Fibroblast of skin of left biceps (primary cell): ENCODE measurements around the gene FUT2.
A peak's percentile ranks its signal among the peaks of the same experiment; 100 is the strongest.
"Not testable (repeated sequence)": the region's sequence is repeated elsewhere in the genome, so short reads cannot be mapped to it uniquely, and the experiment has no call there.

ENCODE experiments used
- DNase-seq, 2 experiments: peaks; one replicate each; pipeline ENCODE4 v3.0.0-alpha.2; 2013; ENCODE audit warnings: low read depth in 2 of 2

FUT2 gene

DNA sequence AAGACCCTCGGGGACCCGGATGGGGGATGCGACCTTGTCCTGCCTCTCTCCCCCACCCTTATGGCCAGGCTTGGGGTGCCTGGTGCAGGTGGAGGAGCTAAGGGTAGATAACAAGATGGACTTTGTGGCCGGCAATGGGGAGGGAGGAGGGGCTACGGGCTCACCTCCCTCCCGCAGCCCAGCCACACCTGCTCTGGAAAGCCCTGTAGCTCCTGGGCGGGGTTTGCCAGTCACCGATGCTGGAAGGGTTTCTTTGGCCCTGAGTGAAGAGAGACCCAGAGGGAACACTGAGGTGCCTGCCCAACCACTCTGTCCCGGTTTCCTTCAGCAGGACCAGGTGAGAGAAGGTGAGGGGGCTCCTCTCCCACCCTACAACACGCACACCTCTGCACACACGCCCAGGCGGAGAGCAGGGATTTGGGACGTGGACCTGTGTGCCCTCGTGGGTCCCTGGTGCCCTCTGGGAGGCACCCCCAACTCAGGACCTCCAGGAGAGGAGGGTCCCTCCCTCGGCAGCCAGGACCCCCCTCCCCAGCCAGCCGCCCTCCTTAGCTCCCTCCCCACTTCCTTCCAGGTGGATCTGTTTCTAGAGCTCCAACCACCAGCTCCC lies at the start of gene FUT2:
Gene FUT2, plus strand, starts transcription at position 229 of the 610 bp plus-strand sequence. CDS start 6,986 bp downstream, outside the sequence.
- no peak for DNase-seq

GRCh38 chr19:48646001-48646721 lies 49.6 kb upstream of the FUT2 start, which contains the start of gene CA11:
CA11 (minus strand) TSS chr19:48646187; CDS start chr19:48645632, 555 bp downstream.
- peak; percentile 35 to 48 for DNase-seq

DNA sequence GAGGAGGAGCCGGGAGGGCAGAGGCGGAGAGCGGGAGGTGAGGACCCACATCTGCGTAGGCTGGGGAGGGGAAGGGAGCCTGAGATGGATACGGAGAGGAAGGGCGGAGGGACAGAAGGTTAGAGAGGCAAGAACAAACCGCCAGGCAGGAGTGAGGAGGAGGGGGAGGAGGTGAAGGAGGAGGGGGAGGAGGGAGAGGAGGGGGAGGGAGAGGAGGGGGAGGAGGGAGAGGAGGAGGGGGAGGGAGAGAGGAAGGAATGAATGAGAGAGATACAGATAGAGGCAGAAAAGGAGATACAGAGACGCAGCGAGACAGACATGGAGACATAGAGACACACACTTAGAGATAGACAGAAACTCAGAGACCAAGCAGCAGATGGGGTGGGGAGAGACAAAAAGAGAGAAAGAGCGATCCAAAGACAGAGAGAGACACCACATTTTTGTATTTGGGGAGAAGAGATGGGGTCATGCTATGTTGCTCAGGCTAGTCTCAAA lies 49.0 kb upstream of the FUT2 start:
- no peak for DNase-seq

- no peak for DNase-seq
Observed at GRCh38 chr19:48648134-48648533, 47.6 kb upstream of the FUT2 start.

- DNase-seq, result no peak
Observed at GRCh38 chr19:48650974-48651682, 44.6 kb upstream of the FUT2 start.

GRCh38 chr19:48651683-48652048 lies 44.1 kb upstream of the FUT2 start:
- DNase-seq, result no peak

- no peak for DNase-seq
Observed at GRCh38 chr19:48654299-48655059, 41.3 kb upstream of the FUT2 start.

- DNase-seq, result peak; percentile 66 to 77
Observed at GRCh38 chr19:48656840-48657474, 38.8 kb upstream of the FUT2 start.

GRCh38 chr19:48657828-48658227 lies 37.9 kb upstream of the FUT2 start:
- DNase-seq, result not testable (repeated sequence)

- DNase-seq, result no peak
Observed at GRCh38 chr19:48658483-48658882, 37.3 kb upstream of the FUT2 start.

DNA sequence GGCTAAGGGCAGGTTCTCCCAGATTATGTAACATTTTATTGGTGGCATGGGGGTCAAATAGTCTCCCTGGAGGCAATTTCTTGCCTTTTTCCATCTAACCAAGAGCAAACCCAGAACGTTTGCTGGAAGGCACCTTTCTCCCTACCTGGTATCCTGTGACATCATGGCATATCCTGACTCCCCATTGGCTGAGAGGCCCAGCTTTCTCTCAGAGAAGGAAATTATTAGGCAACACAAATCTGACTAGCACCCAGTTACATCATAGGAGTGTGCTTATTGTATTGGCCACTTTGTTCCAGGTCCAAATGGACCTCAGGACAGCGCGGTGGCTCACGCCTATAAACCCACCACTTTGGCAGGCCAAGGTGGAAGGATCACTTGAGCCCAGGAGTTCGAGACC lies 36.0 kb upstream of the FUT2 start:
- DNase-seq, result no peak

DNA sequence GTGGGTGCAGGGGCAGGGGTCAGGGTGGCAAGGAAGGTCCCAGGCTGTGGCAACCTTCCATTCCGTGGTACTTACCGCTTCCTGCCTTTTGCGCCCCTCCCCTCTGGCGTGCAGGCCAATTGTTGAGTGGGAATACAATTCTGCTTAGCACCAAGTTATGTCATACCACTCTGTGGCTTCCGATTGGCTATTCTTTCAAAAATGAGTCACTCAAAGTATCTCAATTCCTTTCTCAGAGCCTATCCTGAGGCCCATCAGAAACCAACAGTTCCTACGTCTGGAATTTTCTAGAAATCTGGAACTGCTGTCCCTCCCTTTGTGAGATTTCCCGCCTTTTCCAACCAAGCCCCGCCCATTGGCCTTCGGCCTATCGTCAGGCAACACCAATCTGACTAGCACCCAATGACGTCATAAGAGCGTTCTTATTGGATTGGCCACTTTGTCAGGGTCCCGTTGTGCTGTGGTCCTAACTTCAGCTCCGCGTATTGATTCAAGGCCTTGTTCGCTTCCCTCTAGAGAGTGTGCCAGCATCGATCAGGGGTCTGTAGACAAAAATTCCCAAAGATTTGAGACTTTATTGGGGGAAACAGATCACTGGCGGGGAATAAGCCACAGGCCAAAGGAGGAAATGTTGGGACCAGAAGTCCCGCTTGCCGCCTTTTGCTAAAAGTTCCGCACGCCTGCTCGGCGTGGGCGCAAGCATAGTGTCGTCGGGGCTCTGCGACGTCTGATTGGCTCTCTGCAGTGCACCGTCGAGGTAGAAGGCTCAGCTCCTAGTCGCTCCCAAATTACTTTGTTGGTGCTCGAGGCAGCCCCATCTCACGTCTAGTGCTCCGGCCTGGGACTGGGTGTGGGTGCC lies 34.7 kb upstream of the FUT2 start:
- DNase-seq, result peak; percentile 55 to 62

- no peak for DNase-seq
Observed at GRCh38 chr19:48661711-48662090, 34.1 kb upstream of the FUT2 start.

- DNase-seq, result no peak
Observed at GRCh38 chr19:48663667-48664066, 32.1 kb upstream of the FUT2 start.

GRCh38 chr19:48664476-48664875 lies 31.3 kb upstream of the FUT2 start:
- no peak for DNase-seq

- no peak for DNase-seq
Observed at GRCh38 chr19:48665786-48666185, 30.0 kb upstream of the FUT2 start.

DNA sequence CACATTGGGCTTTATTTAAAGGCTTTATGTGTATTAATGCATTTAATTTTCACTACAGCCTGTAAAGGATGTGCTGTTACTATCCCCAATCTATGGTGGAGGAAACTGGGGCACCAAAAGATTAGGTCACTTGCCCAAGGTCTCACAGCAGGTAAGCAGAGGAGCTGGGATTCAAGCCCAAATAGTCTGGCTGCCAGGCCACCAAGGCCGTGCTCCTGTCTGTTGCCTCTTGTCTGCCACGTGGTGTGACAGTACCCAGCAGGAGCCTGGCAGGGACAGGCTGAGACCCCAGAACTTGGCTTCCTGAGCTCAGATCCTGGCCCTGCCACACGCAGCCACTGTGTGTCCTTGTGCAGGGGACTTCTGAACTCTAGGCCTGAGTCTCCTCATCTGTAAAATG lies 27.4 kb upstream of the FUT2 start:
- DNase-seq, result no peak

DNA sequence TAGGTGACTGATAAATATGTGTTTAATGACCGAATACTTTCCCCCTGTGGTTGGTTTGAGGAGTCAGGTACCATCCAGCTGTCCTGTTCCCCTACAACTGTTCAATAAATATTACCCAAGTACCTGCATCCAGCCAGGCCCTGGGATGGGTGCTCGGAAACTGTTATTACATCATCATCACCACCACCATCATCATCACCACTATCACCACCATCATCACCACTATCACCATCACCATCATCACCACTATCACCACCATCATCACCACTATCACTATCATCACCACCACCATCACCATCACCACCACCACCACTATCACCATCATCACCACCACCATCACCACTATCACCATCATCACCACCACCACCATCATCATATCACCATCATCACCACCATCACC lies 27.0 kb upstream of the FUT2 start:
- DNase-seq, result no peak

DNA sequence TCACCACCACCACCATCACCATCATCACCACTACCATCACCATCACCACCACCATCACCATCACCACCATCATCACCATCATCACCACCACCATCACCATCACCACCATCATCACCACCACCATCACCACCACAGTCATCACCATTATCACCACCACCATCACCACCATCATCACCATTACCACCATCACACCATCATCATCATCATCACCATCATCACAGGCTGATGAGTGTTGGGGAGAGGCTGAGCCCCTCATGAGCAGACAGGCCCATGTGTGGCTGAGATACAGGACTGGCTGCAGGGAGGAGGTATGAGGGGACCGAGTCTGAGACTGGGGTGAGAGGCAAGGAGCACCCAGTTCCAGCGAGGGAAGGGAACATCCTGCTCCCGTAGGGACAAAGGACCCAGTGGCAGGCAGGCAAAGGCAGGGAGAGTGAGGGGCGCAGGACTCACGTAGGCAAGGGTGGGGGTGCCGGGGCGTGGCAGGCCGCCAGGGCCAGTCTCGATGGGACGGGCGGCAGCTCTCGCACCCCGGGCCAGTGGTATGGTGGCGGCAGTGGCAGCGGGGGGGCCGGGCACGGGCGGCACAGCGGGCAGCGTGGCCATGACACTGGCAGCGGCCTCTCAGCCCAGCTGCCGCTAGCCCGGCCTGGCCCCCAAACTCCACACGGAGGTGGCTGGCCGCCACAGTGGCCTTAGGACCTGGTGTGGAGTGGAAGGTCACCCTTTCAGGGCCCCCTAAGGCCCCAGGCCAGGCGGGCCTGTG lies 25.7 kb upstream of the FUT2 start:
- DNase-seq, result no peak
